ENCODE measurements around the gene ENTPD6. TPM values are rescaled to one million over a fixed set of nuclear protein-coding genes. Genes with fewer than 3 reads are reported as not detected.
"Not testable (repeated sequence)": the region's sequence is repeated elsewhere in the genome, so short reads cannot be mapped to it uniquely, and the experiment has no call there.

The ENTPD6 gene
- total RNA-seq, 1 donor from 2014 or later: 43.7 TPM

DNA sequence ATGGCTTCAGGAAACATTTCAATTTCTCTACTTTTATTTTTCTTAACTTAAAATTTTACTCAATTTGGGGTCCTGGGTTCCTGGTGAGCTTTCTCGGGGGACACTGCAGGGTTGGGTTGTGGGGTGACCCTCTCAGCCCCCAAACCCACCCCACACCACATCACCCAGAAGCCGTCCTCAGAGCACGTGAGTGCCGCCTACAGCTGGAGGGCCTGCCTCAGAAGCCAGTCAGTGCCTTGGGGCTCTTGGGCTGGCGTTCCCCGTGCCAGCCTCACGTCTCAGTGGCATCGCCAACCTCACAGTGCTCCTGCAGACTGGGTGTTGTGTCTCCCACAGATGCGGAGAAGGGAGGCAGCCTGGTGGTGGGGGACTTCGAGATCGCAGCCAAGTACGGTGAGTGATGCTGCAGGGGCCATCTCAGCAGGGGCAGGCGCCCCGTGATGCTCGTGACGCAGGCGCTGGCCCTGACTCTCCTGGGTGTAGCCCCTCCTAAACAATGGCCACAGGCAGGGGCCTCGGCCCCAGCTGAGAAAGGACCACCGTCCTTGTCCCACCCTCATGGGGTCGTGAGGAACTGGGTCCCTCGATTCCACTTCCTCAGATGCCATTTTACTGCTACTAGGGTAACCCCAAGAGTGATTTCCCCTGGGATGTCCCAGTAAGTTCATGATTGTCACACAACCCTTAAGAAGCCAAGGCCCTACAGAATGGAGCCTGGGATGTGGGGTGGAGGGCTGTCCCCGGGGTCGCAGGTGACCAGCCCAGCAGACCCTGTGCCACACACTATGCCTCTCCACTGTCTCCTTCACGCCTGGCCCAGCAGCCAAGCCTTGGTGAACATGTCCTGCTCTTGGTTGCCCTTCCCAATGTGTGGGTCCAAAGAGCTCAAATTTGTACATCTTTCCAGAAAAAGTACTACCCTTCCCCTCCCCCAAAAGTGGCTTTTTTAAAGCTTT is 28.5 kb downstream of the ENTPD6 start:
- no peak for DNase-seq

DNA sequence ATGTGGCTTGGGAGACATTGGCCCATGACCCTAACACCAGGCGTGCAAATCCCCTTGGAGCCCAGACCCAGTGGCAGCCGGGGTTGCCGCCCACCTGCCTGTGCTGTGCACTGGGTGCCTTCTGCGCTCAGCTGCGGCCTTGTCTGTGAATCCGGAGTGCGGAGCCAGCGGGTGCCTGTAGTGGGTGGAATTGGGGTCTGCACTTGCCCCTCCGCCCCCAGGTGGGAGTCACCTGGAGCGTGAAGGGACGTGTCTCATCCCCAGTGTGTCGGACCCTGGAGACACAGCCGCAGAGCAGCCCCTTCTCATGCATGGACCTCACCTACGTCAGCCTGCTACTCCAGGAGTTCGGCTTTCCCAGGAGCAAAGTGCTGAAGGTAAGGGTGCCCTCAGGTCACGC is 29.4 kb downstream of the ENTPD6 start:
- no peak for DNase-seq

DNA sequence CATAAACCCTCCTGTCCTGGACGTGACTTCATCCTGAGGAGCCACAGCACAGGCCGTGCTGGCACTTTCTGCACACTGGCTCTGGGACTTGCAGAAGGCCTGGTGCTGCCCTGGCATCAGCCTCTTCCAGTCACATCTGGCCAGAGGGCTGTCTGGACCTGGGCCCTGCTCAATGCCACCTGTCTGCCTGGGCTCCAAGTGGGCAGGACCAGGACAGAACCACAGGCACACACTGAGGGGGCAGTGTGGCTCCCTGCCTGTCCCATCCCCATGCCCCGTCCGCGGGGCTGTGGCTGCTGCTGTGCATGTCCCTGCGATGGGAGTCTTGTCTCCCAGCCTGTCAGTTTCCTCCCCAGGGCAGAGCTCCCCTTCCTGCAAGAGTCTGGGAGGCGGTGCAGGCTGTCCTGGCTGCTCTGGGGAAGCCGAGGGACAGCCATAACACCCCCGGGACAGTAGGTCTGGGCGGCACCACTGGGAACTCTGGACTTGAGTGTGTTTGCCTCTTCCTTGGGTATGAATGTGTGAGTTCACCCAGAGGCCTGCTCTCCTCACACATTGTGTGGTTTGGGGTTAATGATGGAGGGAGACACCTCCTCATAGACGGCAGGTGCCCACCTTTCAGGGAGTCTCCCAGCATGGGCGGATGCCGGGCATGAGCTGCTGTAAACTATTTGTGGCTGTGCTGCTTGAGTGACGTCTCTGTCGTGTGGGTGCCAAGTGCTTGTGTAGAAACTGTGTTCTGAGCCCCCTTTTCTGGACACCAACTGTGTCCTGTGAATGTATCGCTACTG is 30.3 kb downstream of the ENTPD6 start:
- DNase-seq: no peak

DNA sequence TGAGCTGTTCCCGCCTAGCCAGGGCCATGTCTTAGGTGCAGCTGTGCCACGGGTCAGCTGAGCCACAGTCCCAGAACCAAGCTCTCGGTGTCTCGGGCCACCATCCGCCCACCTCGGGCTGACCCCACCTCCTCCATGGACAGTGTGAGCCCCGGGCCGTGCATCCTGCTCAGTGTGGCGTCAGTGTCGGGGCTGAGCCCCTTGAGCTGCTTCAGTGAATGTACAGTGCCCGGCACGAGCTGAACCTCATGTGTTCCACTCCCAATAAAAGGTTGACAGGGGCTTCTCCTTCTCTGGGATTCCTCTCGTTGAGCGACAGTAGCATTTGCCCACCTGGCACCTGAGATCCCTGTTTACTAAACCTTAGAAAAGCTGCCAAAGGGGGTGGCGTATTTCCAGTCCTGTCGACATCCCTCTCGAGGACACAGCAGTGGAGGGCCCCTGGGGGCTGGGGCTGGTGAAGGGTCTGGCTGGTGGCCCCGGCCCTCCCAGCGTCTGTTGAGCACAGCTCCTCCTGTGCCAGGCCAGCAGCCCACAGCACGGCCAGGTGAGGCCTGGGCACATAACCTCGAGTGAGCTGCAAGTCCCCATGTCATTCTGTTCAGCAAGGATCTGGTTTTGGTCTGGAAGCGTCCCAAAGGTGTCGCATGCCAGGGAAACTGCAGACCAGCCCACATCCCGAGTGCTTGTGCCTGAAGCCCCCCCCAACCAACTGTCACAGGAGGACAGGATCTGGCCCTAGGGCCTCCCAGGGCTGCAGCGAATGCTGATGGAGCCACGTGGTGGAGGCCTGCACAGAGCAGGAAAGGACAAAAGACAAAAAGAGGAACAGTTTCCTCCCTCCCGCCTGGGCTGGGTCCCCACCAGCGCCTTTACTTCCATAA is 31.2 kb downstream of the ENTPD6 start:
- no peak for DNase-seq

DNA sequence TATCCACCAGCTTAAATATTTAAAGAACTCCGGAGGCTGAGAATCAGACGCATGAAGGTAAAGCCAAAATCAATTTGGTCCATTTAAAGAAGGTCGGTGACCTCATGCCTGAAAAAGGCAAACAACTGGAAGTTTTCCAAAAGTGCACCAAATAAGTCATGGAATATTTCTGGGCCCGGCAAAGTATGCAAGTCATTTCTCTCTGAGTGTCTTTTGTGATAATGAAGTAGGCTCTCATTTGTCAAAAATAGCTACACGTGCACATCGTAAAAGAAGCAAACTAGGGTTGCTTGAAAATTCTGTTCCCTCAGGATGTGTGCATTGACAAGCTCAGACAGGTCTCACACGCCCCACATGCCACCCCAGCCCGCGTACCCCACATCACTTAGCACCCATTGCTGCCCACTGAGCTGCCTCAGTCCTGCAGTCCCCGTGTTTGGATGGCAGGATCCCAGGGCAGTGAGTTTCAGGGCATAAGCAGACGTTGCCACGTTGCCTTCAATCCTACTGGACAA is 31.9 kb downstream of the ENTPD6 start:
- no peak for DNase-seq

DNA sequence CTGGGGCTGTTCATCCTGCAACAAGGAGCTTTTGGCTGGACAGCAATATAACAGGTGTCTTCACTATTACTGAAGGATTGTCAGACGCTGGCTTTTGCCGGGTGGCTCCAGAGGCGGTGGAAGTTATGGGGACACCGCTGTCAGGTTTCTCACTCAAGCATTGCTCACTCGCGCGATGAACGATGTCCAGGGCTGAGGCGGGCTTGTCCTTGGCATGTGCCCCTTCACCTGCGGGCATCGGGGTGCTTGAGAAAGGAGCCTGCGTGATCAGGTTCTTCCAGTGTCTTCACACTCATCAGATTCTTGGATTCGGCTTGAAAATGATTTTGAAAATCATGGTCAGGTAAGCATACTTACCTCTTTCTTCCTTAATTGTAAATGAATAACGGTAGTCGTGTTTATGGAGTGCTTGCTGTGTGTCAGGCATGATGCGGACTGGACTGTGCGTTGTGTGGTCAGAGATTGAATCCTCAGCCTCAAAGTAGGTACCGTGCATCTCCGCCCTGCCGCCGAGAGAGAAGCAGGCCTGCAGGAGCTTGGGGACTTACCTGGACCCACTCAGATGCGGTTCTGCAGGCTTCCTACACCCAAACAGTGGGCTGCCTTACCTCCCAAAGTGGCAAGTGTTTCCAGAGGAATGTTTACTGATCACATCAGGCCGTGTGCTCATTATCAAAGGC is 34.1 kb downstream of the ENTPD6 start:
- DNase-seq: no peak

DNA sequence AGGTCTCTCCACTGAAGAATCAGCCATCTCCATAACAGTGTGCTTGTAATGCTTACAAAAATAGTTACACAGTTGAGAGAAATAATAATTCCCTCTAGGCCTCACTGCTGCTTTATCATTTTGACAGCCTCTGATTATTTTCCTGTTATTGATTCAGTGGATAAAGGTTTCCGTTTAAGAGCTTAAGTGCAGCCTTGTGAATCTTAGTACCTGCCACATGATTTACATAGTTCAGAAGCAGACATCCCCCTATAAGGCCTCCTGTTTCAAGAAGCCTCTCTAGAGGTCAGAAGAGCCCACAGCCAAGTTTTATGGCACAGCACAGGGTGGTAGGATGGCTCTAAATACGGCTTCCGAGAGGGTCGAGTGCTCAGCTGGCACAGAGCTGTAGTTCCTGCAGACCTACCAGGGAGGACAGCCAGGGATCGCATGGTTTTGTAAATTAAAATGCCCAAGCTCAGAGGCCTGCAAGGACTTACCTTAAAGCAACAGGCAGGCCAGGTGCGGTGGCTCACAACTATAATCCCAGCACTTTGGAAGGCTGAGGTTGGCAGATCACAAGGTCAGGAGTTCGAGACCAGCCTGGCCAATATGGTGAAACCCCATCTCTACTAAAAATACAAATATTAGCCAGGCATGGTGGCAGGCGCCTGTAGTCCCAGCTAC is 34.8 kb downstream of the ENTPD6 start:
- no peak for DNase-seq

DNA sequence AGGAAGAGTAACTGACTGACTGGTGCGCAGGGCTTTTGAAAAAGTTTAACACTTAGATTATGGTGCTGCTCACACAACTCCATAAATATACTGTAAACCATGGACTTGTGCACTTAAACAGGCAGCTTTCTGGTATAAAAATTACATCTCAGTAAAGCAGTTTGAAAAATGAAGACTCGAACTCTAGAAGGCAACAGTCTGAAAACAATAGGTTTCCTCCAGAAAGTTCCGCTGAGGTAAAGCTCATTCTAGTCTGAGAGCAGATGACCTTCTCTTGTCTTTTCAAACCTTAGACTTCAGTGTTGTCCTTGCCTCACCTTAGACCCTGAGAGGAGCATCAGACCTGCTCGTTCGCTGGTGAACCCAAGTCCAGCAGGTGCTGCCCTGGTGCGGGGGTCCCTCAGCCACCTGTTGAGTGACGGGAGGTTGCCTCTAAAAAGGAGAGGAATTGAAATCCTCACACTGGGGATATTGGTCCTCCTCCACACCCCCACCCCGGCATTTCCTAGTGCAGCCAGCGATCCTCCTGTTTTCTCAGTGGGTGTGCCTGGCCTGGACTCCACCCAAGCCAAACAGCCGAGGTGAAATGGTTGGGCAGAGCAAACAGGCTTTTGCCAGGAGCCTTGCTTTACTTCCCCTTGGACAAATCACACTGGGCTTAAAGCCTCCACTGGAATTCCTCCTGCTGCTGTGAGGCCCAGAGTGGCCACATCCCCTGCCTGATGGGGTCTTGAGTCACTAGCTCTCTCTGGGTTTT is 37.7 kb downstream of the ENTPD6 start:
- DNase-seq: no peak

DNA sequence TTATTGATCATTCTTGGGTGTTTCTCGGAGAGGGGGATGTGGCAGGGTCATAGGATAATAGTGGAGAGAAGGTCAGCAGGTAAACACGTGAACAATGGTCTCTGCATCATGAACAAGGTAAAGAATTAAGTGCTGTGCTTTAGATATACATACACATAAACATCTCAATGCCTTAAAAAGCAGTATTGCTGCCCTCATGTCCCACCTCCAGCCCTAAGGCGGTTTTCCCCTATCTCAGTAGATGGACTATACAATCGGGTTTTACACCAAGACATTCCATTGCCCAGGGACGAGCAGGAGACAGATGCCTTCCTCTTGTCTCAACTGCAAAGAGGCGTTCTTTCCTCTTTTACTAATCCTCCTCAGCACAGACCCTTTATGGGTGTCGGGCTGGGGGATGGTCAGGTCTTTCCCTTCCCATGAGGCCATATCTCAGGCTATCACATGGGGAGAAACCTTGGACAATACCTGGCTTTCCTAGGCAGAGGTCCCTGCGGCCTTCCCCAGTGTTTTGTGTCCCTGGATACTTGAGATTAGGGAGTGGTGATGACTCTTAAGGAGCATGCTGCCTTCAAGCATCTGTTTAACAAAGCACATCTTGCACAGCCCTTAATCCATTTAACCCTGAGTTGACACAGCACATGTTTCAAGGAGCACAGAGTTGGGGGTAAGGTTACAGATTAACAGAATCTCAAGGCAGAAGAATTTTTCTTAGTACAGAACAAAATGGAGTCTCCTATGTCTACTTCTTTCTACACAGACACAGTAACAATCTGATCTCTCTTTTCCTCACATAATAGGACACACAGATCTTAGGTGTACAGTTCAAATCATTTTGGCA is 38.7 kb downstream of the ENTPD6 start:
- DNase-seq: not testable (repeated sequence)

DNA sequence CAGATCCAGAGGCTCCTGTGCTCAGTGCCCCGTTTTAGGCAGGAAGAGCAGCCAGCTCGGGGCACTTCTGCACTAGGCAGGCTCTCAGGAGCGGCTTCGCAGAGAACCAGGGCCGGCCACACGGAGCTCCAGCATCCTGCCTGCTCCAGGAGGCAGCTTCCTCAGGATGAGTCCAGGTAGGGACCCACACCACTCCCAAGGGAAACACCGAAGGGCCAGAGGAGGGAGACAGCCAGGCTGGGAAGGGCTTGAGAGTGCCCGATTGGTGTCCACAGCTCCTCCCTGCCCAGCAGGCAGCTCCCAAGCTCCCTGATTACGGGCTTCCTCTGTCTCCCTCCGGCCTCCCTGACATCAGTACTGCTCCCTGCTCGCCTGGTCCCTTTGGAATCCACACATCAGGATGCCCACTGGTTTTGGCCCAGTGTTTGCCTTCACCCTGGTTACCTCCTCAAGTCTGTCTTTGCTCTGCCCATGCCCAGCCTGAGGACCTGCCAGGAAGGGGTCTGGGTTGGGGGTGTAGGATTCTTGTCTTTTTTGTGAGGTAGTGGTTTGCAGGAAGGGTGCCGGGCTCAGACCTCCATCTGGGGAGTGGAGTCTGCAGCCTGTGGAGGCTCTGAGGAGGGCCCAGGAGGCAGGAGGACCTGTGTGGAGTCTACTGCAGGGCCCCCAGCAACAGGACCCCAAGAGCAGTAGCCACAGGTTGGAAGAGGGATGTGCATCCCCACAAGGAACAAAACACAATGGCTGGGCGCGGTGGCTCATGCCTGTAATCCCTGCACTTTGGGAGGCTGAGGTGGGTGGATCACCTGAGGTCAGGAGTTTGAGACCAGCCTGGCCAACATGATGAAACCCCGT is 41.2 kb downstream of the ENTPD6 start:
- no peak for DNase-seq

DNA sequence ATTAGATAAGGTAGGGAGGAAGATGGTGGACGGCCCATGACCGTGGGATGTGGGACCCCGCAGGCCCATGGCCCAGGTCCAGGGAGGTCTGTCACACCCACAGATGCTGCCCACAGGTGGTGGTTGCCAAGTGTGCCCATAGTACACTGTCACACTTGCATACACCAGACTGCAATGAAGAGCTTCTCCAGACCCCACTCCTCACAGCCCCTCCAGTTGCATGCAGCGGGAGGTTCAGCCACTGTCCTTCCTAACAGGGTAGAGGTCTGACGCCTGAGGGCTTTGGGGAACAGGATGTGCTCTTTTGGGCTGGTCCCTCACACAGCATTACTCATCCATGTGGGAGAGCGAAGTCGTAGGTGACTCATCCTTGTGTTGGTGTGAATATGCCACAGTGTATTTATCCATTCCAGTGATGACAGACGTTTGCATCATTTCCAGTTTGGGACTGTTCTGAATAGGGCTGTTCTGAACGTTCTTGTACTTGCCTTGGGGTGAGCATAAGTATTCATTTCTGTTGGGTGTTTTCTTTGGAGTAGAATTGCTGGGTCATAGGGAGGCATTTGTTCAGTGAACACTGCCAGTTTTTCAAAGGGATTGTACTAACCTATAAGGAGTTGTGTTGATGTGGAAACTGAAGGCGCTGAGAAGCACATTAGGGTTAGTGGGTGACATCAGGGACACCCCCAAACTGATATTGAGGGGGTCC is 42.3 kb downstream of the ENTPD6 start:
- peak; percentile 68 for DNase-seq

DNA sequence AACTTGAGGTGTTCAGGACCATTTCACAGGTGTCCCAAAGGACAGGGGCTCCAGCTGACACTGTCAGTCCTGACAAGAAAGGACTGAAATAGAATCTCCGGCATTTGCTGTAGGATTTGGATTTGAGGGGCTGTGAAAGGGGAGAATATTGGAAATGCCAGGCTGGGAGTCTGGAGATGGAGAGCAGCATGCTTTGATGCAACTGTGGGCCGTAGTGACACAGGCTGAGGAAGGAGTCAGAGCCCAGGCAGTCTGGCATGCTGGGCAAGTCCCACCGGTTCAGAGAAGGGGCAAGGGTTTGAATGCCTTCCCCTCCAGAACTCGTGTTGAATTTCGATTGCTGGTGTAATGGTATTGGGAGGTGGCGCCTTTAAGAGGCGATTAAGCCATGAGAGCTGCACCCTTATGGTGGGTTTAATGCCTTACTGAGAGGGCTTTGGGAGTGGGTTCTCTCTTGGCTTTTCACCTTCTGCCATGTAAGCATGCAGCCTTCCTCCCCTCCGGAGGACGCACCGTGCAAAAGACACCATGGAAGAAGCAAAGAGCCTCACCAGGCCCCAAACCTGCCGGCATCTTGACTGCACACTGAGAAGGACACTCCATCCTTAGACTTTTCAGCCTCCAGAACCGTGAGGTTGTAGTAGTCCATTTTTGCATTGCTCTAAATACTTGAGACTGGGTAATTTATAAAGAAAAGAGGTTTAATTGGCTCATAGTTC is 43.0 kb downstream of the ENTPD6 start:
- DNase-seq: no peak

DNA sequence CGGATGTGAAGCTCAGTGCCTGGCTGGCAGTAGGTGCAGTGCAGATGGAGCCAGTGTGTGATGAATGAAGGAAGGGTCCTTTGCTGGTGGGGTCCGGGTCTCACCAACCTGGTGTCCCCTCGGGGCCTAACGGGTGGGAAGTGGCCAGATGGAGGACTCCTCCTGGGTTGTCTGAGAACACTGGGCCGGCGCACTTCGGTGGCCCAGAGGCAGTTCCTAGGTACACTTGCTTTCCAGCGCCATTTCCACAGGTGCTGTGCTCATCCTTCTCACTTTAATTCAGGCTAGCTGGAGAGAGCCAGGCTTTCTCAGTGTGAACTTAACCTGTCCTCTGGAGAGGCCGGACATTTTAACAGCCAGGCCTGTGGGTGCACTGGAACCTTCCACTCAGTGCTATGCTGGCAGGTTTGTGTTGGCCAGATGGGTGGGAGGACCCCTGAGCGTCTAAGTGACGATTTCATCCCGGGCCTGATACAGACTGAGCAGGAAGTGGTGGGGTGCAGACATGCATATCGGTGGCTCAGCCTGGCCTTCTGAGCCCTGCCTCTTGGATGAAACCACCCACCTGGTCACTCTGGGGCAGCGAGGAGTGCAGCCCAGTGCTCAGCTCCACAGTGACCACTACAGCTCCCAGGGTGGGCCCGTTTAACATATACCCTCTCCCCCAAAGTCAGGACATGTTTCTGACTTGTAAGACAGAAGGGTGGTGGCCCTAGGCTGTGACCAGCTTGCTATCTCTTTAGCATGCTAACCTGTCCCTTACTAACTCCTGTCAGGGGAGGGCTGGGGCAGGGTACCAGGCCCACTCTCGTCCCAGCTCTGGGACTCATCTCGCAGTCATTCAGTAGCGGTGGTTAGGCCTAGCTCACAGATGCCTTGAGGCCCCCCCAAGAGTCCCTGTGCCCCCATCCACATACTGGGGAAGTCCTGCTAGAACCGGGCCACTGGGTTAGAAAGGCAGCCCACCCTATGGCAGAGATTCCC is 44.2 kb downstream of the ENTPD6 start:
- no peak for DNase-seq

DNA sequence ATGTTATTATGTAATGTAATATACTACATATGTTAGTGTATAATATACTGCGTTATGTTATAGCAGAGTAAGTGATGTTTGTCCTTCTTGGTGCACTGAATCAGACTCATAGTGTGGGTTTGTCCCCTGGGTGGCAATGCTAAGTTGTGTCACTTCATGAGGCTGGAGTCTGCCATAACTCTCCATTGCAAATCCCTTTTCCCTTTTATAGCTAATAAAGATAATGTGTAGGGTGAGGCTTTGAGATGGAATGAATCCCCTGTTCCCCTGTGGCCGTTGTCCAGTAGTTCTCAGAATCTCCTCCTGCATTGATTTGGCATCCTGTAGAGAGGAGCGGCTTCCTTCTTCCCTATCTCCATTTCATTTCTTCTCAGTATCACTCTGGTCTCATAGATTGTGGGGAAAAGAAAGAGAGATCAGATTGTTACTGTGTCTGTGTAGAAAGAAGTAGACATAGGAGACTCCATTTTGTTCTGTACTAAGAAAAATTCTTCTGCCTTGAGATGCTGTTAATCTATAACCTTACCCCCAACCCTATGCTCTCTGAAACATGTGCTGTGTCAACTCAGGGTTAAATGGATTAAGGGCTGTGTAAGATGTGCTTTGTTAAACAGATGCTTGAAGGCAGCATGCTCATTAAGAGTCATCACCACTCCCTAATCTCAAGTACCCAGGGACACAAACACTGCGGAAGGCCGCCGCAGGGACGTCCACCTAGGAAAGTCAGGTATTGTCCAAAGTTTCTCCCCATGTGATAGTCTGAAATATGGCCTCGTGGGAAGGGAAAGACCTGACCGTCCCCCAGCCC is 45.5 kb downstream of the ENTPD6 start:
- DNase-seq: not testable (repeated sequence)

DNA sequence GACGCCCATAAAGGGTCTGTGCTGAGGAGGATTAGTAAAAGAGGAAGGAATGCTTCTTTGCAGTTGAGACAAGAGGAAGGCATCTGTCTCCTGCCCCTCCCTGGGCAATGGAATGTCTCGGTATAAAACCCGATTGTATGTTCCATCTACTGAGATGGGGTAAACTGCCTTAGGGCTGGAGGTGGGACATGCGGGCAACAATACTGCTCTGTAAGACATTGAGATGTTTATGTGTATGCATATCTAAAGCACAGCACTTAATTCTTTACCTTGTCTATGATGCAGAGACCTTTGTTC is 46.1 kb downstream of the ENTPD6 start:
- DNase-seq: not testable (repeated sequence)

All from occipital lobe (tissue), 2 donors.